GM12892 (cell line): ENCODE measurements around the gene SPIC.

Experiments used
- POLR2A ChIP-seq: IDR thresholded peaks from 2 replicates; pipeline ENCODE4 v1.6.1; 2011; ENCODE audit warnings: low read depth, low read length, control low read depth
- POLR2AphosphoS5 ChIP-seq: IDR thresholded peaks from 2 replicates; pipeline ENCODE4 v1.6.1; 2011; ENCODE audit warnings: low read depth, low read length, control low read depth

DNA sequence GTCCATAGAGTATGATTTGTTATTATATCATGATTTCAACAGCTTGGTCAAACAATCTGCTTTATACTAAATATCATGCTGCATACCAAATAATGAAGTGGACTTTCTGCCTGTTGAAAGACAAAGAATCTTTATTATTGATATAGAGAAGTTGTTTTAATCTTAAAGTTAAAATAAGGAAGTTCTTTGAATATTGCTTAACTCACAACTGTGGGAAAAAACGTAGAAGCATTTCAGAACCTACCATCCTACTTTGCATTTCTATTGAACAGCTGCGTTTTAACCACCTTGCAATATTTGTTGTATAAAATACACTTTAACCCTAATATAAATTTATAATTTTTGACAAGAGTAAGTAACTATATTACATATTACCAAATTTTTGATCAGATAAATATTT lies 44.7 kb upstream of the SPIC start:
- TF ChIP-seq POLR2AphosphoS5 (no peak), POLR2A (no peak)
